Putamen (tissue), 1 donor: ENCODE data around the gene FOXP4.

Source experiments
- DNase-seq: peaks from one replicate; pipeline ENCODE4 v3.0.0-alpha.2; 2016; ENCODE audit warnings: low spot score

The FOXP4 gene

DNA sequence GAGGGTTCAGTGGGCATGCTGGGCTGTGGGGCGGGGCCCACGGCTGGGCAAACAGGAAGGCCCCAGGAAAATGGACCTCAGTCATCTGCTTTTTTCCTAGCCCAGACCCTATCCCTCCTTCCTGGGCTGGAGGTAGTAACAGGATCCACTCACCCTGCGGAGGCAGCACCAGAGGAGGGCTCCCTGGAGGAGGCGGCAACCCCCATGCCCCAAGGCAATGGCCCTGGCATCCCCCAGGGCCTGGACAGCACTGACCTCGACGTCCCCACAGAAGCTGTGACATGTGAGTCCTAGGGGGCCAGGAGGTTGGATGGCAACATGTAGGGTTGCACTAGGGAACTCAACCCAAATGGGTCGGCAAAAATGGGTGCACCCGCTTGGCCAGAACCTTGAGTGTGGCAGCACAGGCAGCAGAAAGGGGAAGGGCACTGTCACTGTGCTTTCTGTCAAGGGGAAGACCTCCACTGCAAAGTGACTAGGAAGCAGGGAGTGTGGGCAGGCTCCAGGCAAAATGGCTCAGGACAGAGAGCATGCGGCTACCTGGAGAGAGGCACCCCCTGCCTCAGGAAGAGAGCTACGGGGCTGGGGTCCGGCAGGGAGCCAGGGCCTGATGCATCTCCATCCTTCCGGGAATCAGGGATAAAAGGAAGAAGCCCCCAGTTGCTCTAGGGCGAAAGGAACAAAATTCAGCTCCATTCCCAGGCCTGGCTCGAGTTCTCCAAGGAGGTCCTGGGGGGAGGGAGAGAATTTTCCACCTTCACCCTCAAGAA lies 100.0 kb downstream of the FOXP4 start:
- no peak for DNase-seq

GRCh38 chr6:41647061-41647511 lies 100.9 kb downstream of the FOXP4 start:
- DNase-seq = no peak

- no peak for DNase-seq
Measured at GRCh38 chr6:41648070-41648585, 101.9 kb downstream of the FOXP4 start.

DNA sequence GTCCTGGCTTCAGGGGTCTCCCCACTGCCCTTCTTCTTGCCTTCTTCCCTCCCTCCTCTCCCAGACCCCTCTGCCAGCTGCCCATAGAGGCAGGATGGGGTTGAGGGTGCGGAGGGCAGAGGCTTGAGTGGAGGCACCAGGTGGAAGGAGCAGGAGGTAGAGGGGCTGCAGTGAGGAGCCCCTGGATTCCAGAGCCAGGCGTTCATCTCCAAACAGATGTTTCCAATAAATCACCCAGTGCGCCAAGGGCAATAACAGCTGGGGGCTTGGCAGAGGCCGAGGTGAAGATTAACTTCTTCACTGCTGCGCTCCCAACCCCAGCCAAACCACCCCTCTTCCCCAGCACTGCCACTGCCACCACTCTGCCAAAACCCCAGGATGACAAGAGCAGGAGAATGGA lies 102.7 kb downstream of the FOXP4 start:
- DNase-seq = no peak

GRCh38 chr6:41649596-41649995 lies 103.4 kb downstream of the FOXP4 start:
- no peak for DNase-seq

DNA sequence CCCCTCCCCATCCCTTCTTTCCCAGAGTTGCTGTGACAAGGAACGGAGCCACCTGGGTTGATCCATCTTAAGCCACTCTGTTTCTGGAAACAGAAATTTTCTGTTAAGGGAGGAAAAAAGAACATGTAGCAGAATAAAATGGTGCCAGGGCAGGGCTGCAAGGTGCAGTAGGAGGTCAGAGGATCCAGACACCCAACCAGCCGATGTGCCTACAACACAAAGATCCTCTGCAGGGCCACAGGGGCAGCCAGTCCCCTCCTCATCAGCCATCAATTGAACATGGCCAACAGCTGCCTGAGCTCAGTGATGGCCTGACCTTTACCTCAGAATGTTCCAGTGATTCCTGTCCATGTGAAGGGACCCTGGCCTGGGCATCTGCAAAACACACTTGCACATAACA lies 103.9 kb downstream of the FOXP4 start:
- DNase-seq = no peak

- no peak for DNase-seq
Measured at GRCh38 chr6:41651246-41651961, 105.2 kb downstream of the FOXP4 start.
